ENCODE data around the gene PTPRT. TPM values are rescaled to one million over a fixed set of nuclear protein-coding genes. Genes with fewer than 3 reads are reported as not detected.

PTPRT gene
- total RNA-seq, 1 experiment from 2014 or later = 0.13 TPM

DNA sequence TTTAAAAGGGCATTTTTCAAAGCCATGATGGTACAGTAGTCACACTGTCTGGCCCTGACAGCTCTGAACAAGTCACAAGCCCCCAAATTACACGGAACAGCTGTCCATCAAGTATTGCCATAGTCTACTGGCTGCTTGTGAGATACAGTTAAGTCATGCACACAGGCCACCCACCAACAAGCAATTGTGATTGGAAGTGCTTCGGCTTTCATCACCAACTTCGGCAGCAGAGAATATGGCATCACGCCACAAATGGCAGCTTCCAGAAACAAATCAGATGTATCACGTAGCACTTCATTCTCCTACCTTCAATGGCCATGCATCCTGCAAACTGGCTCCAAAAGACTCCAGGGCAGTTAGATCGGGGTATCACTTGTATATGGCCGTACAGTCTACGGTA, 160.5 kb downstream of the PTPRT start:
- Mint-ChIP-seq H3K4me3 (no peak overlapping the region), H3K27ac (no peak overlapping the region), H3K9me3 (no peaks in the 10 kb centered on the region; a peak in 1 of 5 replicates), H3K36me3 (ENCODE audit: insufficient read depth in 1 of 3, low read depth in 3 of 3) (no peaks in the 10 kb centered on the region), H3K4me1 (peaks cover 11 to 24% of the 10 kb centered on the region in 2 experiments), H3K27me3 (ENCODE audit: low read depth) (peaks cover 88% of the 10 kb centered on the region)
- no peak overlapping the region for H4K5ac ChIP-seq (ENCODE audit: insufficient read length, low read depth, low read length)
- H2BK20ac ChIP-seq (ENCODE audit: low read depth, low read length, poor library complexity, severe bottlenecking) = no peak overlapping the region
- H4K91ac ChIP-seq (ENCODE audit: insufficient read length, low read depth, low read length) = no peak overlapping the region
- H3K27ac ChIP-seq (ENCODE audit: insufficient read length, low read depth, low read length) = no peak overlapping the region
- H4K20me1 ChIP-seq (ENCODE audit: control insufficient read depth, insufficient read depth, insufficient read length) = no peaks in the 10 kb centered on the region
- H3K18ac ChIP-seq (ENCODE audit: insufficient read length, low read depth, low read length) = no peak overlapping the region
- H2BK5ac ChIP-seq (ENCODE audit: insufficient read length, low read length) = no peak overlapping the region
- no peak overlapping the region for H2BK120ac ChIP-seq (ENCODE audit: low read depth, low read length, poor library complexity, severe bottlenecking)
- no peaks in the 10 kb centered on the region; the same call in 1 of the 2 replicates for H3K27me3 ChIP-seq (ENCODE audit: insufficient read depth, low read length)
- no peak overlapping the region for H3K4ac ChIP-seq (ENCODE audit: low read depth, low read length)
- no peak overlapping the region for H2BK12ac ChIP-seq (ENCODE audit: insufficient read length, low read depth, low read length)
- TF ChIP-seq, protein P1, sequence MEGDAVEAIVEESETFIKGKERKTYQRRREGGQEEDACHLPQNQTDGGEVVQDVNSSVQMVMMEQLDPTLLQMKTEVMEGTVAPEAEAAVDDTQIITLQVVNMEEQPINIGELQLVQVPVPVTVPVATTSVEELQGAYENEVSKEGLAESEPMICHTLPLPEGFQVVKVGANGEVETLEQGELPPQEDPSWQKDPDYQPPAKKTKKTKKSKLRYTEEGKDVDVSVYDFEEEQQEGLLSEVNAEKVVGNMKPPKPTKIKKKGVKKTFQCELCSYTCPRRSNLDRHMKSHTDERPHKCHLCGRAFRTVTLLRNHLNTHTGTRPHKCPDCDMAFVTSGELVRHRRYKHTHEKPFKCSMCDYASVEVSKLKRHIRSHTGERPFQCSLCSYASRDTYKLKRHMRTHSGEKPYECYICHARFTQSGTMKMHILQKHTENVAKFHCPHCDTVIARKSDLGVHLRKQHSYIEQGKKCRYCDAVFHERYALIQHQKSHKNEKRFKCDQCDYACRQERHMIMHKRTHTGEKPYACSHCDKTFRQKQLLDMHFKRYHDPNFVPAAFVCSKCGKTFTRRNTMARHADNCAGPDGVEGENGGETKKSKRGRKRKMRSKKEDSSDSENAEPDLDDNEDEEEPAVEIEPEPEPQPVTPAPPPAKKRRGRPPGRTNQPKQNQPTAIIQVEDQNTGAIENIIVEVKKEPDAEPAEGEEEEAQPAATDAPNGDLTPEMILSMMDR (conservative IDR thresholded peaks at IDR 0.05) = no peak
- H3K4me1 ChIP-seq (ENCODE audit: insufficient read depth, low read length) = no peaks in the 10 kb centered on the region
- H3K23ac ChIP-seq (ENCODE audit: insufficient read length, low read depth, low read length) = no peak overlapping the region
- H3K56ac ChIP-seq (ENCODE audit: insufficient read length, low read depth, low read length) = no peak overlapping the region
- H3K79me1 ChIP-seq (ENCODE audit: insufficient read depth, low read depth, low read length, poor library complexity, severe bottlenecking) = no peaks in the 10 kb centered on the region
- no peaks in the 10 kb centered on the region for H3K9me3 ChIP-seq (ENCODE audit: control insufficient read depth, low read depth, low read length)
- DNase-seq = no peak
- no peak overlapping the region for H3K4me2 ChIP-seq (ENCODE audit: insufficient read depth, insufficient read length, low read length)
- no peak overlapping the region for H2BK15ac ChIP-seq (ENCODE audit: low read depth, low read length)
- no peaks in the 10 kb centered on the region for H3K23me2 ChIP-seq (ENCODE audit: insufficient read length, low read depth, low read length, poor library complexity, severe bottlenecking)
- WGBS (ENCODE audit: extremely low coverage, insufficient read length, low lambda C conversion rate) = no CpG with 5 or more reads among the region's 8 CpGs
- H3T11ph ChIP-seq (ENCODE audit: low read length) = no peak overlapping the region
- no peak overlapping the region for H4K8ac ChIP-seq (replicated peaks; ENCODE audit: insufficient read length, low read depth, low read length)
- no peak overlapping the region for H2AFZ ChIP-seq (ENCODE audit: low read length)
- no peaks in the 10 kb centered on the region for H3K79me2 ChIP-seq (ENCODE audit: insufficient read depth, low read length)
- H2AK5ac ChIP-seq (ENCODE audit: insufficient read length, low read length) = no peak overlapping the region
- H3K9ac ChIP-seq (ENCODE audit: extremely low read depth, insufficient read length, low read length) = no peak overlapping the region
- H3K14ac ChIP-seq (ENCODE audit: insufficient read depth, low read length) = no peak overlapping the region
